Activated CD4-positive, alpha-beta T cell treated with anti-CD3 and anti-CD28 coated beads, Interleukin-2, Interleukin-6, amounts not matched to agents 100 ng/mL and 50 ng/mL, durations not matched to agents 16 hours and 8 hours (primary cell): ENCODE data around the gene B9D2.
A peak's percentile ranks its signal among the peaks of the same experiment; 100 is the strongest.

ENCODE experiments used
- DNase-seq: peaks from one replicate; pipeline ENCODE4 v3.0.0-alpha.2; 2020

Gene B9D2

GRCh38 chr19:41325947-41326706, 37.8 kb downstream of the B9D2 start:
- DNase-seq: no peak

- DNase-seq: no peak
These were observed 38.4 kb downstream of the B9D2 start for GRCh38 chr19:41325640-41325946.

GRCh38 chr19:41324921-41325639, 38.9 kb downstream of the B9D2 start:
- no peak for DNase-seq

GRCh38 chr19:41324231-41324702, 39.7 kb downstream of the B9D2 start:
- DNase-seq: no peak

- no peak for DNase-seq
These were observed 40.4 kb downstream of the B9D2 start for GRCh38 chr19:41323430-41324125.

- no peak for DNase-seq
These were observed 40.9 kb downstream of the B9D2 start for GRCh38 chr19:41323023-41323422.

GRCh38 chr19:41322451-41322850, 41.5 kb downstream of the B9D2 start:
- no peak for DNase-seq

- DNase-seq: no peak
These were observed 42.2 kb downstream of the B9D2 start for GRCh38 chr19:41321600-41322270.

GRCh38 chr19:41321204-41321599, 42.7 kb downstream of the B9D2 start:
- no peak for DNase-seq

- DNase-seq: no peak
These were observed 43.4 kb downstream of the B9D2 start for GRCh38 chr19:41320568-41320967.

- DNase-seq: no peak
These were observed 43.8 kb downstream of the B9D2 start for GRCh38 chr19:41320185-41320518.

GRCh38 chr19:41319500-41320184, 44.3 kb downstream of the B9D2 start:
- no peak for DNase-seq

- no peak for DNase-seq
These were observed 45.1 kb downstream of the B9D2 start for GRCh38 chr19:41318696-41319499.

- DNase-seq: no peak
These were observed 47.5 kb downstream of the B9D2 start for GRCh38 chr19:41316306-41316920.

GRCh38 chr19:41311613-41312012, 52.3 kb downstream of the B9D2 start:
- no peak for DNase-seq

- no peak for DNase-seq
These were observed 52.9 kb downstream of the B9D2 start for GRCh38 chr19:41311072-41311471.

- DNase-seq: peak; percentile 93
These were observed 53.7 kb downstream of the B9D2 start, which contains the start of gene CCDC97 for GRCh38 chr19:41310033-41310831. CCDC97 (plus strand) TSS chr19:41310172; CDS start chr19:41310311, 139 bp downstream.

- no peak for DNase-seq
These were observed 54.5 kb downstream of the B9D2 start for GRCh38 chr19:41309180-41310032.

- DNase-seq: peak; percentile 95
These were observed 55.3 kb downstream of the B9D2 start for GRCh38 chr19:41308450-41309179.
